NCI-H2196 (cell line): ENCODE results near the gene TAS1R2.
"Not testable (repeated sequence)": the region's sequence is repeated elsewhere in the genome, so short reads cannot be mapped to it uniquely, and the experiment has no call there.

Source experiments
- DNase-seq: peaks from one replicate; lab custom pipeline; 2025; ENCODE audit not compliant: unreplicated experiment; lab: John Stamatoyannopoulos, UW

TAS1R2 gene

GRCh38 chr1:18884419-18884717 lies 24.9 kb upstream of the TAS1R2 start:
- no peak for DNase-seq

GRCh38 chr1:18883636-18884418 lies 24.4 kb upstream of the TAS1R2 start:
- DNase-seq, result peak; percentile 51

DNA sequence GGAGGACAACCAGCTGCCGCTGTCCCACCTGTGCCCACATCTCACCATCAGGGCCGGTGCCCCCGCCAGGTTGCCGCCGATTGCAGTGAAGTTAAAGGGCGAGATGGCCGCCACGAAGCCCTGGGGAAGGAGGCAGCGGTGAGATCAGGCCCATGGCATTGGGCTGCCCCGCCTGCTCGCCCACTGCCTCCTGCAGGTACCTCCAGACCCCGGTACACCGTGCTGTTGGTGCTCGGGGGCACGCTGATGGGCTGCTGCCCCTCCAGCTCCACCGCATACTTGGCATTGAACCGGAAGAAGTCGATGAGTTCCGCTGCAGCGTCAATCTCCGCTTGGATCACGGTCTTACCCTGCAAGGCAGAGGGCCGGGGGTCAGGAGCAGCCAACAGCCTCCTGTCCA lies 23.6 kb upstream of the TAS1R2 start:
- DNase-seq, result no peak

- DNase-seq, result no peak
Observed at GRCh38 chr1:18882486-18882885, 23.0 kb upstream of the TAS1R2 start.

DNA sequence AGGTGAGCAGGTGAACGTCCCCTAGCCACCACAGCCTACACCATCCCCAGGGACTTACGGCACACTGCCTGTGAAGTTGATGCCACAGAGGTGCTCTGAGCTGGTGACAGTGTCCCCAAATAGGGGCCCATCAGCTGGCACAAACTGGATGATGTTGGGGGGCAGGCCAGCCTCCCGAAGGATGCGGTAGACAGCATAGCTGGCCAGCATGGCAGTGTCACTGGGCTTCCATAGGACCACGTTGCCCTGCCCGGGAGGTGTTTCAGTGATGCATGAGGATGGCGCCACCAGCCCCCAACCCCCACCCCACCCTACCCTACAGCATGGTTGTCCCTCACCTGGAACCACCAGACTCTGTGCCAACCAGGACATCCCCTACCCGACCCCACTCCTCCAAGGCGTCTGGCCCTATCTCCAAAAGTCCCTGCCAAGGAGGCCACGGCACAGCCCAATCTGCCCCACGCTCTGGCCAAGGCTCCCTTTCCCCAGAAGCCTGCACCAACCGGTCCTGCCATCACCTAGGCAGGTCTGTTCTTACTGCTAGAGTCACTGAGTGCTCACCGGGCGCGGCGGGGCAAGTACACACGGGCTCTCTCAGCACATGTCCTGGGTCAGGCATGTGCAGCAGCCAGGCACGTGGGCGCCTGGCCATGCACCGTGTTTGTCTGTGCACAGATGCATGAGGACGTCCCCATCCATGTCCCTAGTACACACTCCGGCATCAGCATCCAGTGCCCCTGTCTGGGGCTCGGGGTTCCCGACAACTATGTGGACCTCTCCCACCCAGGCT lies 22.4 kb upstream of the TAS1R2 start:
- DNase-seq, result no peak

- no peak for DNase-seq
Observed at GRCh38 chr1:18881164-18881563, 21.7 kb upstream of the TAS1R2 start.

DNA sequence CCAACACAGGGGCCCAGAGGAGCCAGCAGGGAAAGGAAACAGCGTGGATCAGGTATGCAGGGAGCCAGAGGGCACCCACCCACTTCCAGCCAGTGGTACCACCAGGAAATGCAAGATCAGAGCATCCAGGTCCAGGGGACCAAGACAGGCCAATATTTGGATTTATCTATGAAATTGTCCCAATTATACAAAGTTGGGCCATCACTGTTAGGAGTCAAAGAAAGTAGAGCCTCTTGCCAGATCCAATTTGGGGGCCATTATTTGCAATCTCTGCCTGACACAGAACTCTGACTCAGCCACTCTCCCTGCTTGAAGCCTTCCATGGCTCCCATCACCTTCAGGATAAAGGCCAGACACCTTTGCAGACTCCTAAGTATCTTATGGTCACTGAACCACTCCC lies 21.1 kb upstream of the TAS1R2 start:
- no peak for DNase-seq

DNA sequence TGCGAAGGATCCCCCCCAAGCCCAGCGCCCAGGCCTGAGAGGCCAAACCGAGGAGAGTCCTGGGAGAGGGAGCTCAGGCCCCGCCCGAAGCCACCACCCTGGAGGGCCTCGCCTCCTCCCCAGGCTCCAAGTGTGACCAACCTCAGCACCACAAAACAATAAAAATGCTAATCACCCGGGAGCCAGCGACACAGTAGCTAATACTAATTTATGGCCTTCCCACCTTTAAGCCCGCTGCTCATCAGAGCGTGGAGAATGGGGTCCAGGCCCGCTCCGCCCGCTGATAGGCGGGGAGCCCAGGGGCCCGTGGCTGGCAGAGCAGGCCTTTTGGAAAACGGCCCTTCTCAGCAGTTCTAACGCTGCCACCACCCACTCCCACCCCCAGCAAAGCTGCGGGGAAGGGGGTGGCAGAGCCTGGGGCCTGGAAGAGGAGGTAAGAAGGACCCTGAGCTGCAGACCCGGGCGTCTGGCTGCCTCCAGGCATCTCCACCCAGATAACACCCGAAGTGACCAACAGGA lies 20.4 kb upstream of the TAS1R2 start:
- DNase-seq, result no peak

GRCh38 chr1:18879215-18879790 lies 19.8 kb upstream of the TAS1R2 start:
- DNase-seq, result no peak

- no peak for DNase-seq
Observed at GRCh38 chr1:18878538-18879214, 19.2 kb upstream of the TAS1R2 start.

GRCh38 chr1:18877282-18877681 lies 17.8 kb upstream of the TAS1R2 start:
- no peak for DNase-seq

- no peak for DNase-seq
Observed at GRCh38 chr1:18876210-18876609, 16.8 kb upstream of the TAS1R2 start.

GRCh38 chr1:18875796-18876128 lies 16.3 kb upstream of the TAS1R2 start:
- no peak for DNase-seq

DNA sequence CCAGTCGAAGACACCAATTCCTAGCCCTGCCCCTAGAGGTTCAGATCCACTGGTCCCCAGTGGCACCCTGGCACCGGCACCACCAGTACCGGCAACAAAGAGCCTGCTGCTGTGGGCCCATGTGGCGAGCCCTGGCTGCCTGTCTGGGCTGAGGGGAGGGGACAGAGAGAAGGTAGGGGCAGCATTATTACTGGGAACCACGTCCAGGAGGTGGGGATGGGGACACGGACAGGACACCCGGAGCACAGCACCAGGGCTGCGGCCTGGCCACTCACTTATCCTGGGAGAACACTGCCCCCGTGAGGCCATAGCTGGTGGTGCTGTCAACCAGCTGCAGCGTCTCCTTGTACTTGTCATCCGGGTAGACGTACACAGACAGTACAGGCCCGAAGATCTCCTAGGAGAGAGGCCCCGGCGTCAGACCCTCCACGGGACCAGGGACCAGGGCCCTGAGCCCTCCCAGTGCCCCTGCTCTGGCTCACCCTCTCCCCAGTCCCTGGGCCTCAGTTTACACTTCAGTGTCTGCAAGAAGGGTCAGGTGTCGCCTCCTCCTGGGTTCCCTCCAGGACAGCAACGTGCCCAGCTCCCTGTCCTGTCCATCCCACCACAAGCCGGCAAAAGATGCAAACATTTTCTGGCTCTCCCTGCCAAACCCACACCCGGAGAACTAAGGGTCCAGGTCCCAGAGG lies 15.8 kb upstream of the TAS1R2 start:
- peak; percentile 72 for DNase-seq

GRCh38 chr1:18874600-18874999 lies 15.1 kb upstream of the TAS1R2 start:
- DNase-seq, result no peak

- no peak for DNase-seq
Observed at GRCh38 chr1:18874036-18874435, 14.6 kb upstream of the TAS1R2 start.

DNA sequence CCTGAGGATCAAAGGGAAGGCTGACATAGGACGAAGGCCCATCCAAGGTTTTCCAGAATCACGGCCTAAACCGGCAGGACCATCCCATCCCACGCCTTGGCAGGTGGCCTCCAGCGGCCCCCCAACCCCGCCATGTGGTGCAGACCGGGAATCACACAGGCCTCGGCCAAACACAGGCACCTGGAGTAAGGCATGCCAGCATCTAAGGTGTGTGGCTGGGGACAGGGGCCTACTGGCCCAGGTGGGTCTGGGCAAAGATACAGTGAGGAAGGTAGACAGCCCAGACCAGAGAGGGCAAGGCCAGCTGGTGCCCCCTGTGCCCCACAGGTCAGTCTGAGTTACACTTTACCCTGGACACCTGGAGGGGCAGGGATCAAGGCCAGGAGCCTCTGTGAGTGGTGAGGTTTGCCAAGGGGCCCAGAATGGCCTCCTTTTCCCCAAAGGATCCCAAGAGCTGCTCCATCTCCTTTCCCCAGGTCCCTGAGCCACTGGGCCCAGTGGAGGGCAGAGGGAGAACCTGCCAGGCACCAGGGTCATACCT lies 12.7 kb upstream of the TAS1R2 start:
- DNase-seq, result no peak

GRCh38 chr1:18871401-18872070 lies 12.1 kb upstream of the TAS1R2 start:
- DNase-seq, result no peak

DNA sequence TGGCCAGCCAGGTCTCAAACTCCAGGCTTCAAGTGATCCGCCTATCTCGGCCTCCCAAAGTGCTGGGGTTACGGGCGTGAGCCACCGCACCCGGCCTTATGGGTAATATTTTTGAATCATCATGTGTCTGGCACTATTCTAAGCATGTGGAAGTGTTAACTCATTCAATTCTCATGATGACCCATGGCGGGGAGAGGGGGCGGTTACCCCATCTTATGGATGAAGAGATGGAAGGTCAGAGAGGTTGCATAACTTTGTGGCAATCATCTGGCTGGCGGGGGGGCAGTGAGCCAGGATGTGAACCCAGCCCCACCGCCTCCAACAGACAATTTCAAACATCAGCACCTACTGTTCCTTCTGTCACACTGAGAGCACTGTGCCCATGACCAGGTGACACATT lies 11.5 kb upstream of the TAS1R2 start:
- no peak for DNase-seq

GRCh38 chr1:18870595-18870865 lies 11.1 kb upstream of the TAS1R2 start:
- DNase-seq, result not testable (repeated sequence)
